Left colon (tissue), 2 donors: Measurements from ENCODE around the gene SFTA2. TPM values are rescaled to one million over a fixed set of nuclear protein-coding genes. Genes with fewer than 3 reads are reported as not detected.
"Not testable (repeated sequence)": the region's sequence is repeated elsewhere in the genome, so short reads cannot be mapped to it uniquely, and the experiment has no call there.

Source experiments
- ATAC-seq: fragments of 200-7000 bp; cut with Tn5 transposase; one replicate; pipeline ENCODE4 v1.9.1; 2020; ENCODE audit warnings: mild to moderate bottlenecking, moderate library complexity
- DNase-seq, 2 donors: peaks; one replicate each; pipeline ENCODE4 v3.0.0-alpha.2; 2020
- intact Hi-C, 2 donors: fragments of 100-400 bp; cut with DNase I in 1 of 2; cut with micrococcal nuclease in 1 of 2; formaldehyde crosslinking; loops; one replicate each; pipeline versions ENCODE4 v1.11.2 to v1.14.0; 2022; cut with DNase I, micrococcal nuclease
- total RNA-seq, 2 donors: library from RNA; stranded (reverse); fragmentation: NEBNext Ultra II Directional; extraction: Animal tissue kit (Norgen Biotek cat#: 25700); gene quantifications; one replicate each; pipeline ENCODE4 v1.2.1, GENCODE V29; 2021
- donor health status: DM: no; HTN: no; CAD: no.
- donor health status: DM: yes; HTN: yes; CAD: no.

The SFTA2 gene
- total RNA-seq, 2 donors from 2014 or later: not detected

DNA sequence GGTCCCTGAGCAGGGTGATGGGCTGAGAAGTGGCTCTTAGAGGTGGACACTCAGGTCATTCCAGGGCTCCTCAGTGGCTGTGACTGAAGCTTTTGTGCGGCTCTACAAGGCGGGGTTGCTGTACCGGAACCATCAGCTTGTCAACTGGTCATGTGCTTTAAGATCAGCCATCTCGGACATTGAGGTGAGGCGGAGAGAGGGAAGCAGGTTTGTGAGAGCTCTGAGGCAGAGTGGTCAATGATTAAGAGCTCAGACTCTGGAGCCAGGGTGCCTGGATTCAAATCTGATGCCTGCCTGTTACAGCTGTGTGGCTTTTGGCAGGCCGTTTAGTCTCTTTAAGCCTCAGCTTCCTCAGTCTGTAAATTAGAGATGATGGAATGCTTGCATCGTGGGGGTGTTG lies 14.9 kb downstream of the SFTA2 start:
- DNase-seq (no peak), ATAC-seq (no peak)
- intact Hi-C loops: loop anchor here in 1 of 2 donors (5.0 kb wide), 1 partner anchor 155 kb away; no protein-coding TSS in a partner anchor

DNA sequence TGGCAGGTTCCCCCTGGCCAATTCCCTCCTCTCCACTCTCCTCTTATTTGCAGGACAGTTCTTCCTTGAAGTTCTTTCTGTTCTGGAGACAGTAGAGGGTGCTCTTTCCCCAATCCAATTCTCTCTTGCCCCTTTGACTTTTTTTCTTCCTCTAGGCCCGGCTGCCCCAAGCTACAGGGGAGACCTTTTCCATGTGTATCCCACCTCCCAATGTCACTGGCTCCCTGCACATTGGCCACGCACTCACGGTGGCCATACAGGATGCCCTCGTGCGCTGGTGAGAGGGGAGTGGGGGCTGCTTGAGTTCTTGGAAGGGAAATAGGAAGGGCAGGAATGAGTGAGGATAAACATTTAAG lies 16.4 kb downstream of the SFTA2 start:
- intact Hi-C loops: loop anchor here in 1 of 2 donors (5.0 kb wide), 1 partner anchor 157 kb away; no protein-coding TSS in a partner anchor
- peak; percentile 30 for ATAC-seq
- DNase-seq: peak in 1 of 2 donors; percentile 13

DNA sequence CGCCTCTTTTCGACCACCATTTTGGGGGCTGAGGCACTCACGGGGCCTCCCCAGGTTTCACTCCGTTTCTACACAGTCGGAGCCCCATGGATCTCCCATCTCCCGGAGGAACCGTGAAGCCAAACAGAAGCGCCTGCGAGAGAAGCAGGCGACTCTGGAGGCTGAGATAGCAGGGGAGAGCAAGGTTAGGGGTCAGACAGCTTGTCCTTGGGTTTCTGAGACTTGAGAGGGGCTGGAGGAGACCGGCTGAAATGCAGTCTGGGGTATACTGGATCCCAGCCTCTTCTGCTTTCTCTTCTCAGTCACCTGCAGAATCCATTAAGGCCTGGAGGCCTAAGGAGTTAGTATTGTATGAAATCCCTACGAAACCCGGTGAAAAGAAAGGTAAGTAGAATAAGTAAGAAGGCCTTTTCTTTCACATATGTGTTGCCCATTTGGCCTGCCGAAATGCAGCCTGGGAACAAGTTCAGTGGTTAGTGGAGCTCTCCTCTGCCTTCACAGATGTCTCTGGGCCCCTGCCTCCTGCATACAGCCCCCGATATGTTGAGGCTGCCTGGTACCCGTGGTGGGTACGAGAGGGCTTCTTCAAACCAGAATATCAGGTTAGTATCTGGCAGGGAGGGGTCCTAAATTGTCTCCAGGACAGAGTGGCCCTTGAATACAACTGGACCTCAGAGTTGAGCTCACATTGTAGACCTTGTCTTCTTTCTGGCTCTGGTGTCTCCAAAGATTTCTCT lies 16.9 kb downstream of the SFTA2 start:
- intact Hi-C loops: loop anchor here in 1 of 2 donors (5.0 kb wide), 1 partner anchor 157 kb away; no protein-coding TSS in a partner anchor
- DNase-seq: peak in 1 of 2 donors; percentile 28
- ATAC-seq: no peak

DNA sequence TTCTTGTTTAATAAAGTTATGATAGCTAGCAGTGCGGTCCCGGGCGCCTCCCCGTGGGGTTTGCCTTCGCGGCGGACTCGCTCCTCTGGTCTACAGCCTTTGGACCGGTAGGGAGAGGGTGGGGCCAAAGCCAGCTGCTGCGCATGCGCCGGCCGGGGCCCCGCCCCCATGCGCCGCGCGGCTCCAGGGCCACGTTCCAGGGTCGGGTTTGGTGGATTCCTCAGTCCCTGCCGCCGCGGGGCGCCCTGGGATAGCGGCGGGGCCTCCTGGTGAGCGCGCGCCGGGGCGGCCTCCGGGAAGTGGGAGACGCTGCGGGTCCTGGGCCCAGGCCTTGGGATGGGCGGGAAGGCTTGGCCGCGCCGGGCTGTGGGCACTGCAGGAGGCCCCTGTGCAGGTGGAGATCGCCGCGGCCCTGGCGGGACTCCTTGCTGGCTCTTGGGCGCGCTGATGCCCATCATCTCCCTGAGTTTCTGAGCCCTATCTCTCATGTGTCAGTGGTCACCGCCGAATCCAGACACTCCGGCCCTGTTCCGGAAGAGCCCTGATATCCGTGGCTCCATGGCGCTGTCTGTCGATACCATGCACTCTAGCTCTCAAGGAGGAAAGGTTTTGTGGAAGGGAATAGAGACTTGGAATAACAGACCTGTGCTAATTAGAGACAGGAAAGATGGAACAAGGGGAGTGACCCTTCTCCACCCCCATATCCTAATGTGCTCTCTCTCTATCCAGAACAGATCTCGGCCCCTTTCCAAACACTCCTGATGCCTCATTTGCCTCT lies 17.7 kb downstream of the SFTA2 start, which contains the start of gene VARS2:
Gene VARS2, plus strand, starts transcription at position 163 of the 778 bp plus-strand sequence. Its CDS starts 599 bp downstream, at position 762.
- peak; percentile 92 for ATAC-seq
- intact Hi-C loops: no loop called here

DNA sequence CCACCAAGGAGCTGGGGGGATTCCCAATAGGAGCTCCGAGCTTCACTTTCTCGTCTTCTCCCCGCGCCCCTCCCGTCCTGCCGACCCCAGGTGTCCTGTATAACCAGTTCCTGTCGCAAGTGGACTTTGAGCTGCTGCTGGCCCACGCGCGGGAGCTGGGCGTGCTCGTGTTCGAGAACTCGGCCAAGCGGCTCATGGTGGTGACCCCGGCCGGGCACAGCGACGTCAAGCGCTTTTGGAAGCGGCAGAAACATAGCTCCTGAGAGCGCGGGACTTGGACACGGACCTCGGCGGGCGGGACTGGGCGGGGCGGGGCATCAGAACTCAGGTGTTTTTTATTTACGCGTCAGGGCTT lies 18.3 kb downstream of the SFTA2 start:
- ATAC-seq: no peak
- DNase-seq: no peak
- intact Hi-C loops: no loop called here

More for the DNA sequence above, 17.7 kb downstream of the SFTA2 start, which contains the start of gene VARS2:
- DNase-seq: peak; percentile 95

DNA sequence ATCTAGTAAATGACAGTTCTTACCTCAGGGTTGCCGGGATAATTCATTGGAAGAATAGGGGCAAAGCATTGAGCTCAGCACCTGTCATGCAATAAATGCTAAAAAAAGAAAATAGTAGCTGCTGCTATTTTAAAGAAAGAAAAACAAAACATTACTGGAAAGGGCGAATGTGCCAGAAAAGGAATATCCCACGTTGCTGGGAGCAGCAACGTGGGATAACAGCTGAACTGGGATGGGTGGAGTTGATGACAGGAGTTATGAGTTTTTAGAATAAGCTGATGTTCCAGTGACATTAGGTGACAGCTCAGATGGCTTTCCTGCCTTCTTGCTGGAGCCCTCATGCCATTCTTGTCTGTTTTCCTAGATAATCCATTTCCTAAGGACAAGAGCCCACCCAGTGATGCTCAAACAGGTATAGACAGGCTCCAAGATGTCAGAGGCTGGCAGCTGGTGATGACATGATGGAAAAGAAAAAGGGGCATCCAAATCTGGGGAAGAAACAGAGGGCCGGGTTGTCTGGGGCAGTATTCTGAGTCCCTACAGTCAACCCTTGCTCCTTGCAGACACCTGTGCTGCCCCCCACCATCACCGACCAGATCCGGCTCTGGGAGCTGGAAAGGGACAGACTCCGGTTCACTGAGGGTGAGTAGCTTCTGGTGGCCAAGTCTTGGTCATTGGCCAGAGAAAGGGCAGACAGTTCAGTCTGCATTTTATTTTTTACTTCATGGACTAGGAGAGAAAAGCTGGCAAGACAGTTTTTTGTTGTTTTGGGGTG lies 19.0 kb downstream of the SFTA2 start:
- DNase-seq: no peak
- intact Hi-C loops: no loop called here
- no peak for ATAC-seq

DNA sequence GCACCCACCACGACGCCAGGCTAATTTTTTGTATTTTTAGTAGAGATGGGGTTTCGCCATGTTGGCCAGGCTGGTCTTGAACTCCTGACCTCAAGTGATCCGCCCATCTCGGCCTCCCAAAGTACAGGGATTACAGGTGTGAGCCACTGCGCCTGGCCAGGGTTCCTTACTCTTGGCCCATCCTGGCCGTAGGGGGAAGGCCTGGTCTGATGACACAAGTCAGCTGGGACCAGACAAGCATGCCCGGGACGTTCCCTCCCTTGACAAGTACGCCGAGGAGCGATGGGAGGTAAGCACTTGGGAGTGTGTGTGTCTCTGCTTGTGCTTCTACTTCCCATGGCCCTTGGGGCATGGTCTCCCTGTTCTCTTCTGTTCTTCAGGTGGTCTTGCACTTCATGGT lies 21.5 kb downstream of the SFTA2 start:
- DNase-seq, intact Hi-C loops, ATAC-seq: not testable (repeated sequence)

DNA sequence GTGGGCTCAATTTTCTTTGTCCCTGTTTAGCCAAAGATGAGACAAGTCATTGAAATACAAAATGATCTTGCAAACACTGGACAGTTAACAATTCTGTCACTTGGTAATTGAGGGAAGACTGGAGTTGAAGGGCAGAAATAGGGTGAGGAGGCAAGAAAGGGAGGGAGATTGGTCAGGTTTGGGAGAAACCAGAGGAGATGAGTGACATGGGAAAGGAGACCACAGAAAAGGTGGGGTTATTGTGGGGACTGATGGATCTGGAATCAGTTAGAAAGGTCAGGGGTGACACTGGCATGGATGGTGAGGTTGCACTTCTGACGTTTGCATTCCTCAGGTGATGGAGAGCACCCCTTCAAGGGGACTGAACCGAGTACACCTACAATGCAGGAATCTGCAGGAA lies 23.3 kb downstream of the SFTA2 start:
- DNase-seq: no peak
- no peak for ATAC-seq
- intact Hi-C loops: no loop called here

DNA sequence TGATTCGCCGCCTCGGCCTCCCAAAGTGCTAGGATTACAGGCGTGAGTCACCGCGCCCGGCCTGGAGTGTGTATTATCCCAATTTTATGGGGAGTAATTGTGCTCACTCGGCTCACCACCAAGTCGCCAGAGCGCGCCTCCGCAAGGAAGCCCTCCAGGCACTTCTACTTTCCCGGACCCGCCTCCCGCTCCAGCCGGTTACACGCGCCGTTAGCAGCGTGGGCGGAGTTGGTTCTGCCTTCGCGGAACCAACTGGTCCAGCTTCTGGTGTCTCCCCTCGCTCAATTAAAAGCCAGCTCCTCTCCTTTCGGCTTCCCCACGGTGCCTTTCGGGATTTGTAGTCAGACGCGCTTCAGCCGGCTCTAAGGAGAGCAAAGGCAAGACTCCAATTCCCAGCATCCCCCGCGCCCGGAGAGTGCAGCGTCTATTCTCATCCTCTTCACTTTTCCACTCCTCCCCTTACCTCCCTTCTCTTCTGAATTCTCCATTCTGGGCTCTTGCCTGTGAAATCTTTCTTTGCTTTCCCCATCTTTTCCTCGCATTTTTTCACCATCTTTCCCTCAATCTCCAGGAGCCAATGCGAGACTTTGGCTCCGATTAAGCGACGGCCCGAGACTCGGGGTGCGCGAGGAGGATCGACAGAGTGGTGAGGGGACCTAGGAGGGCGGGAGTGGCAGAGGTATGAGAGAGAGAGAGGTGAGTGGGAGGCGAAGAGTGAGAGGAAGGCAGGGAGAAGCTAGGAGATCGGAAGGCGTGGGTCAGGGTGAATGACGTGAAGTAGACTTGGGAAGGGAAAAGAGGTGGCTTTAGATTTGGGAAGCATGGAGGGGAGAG lies 24.0 kb downstream of the SFTA2 start, which contains the start of gene GTF2H4:
Gene GTF2H4, plus strand, starts transcription at position 450 of the 834 bp plus-strand sequence.
- DNase-seq: peak; percentile 97 to 98
- ATAC-seq: peak; percentile 92
- intact Hi-C loops: no loop called here

DNA sequence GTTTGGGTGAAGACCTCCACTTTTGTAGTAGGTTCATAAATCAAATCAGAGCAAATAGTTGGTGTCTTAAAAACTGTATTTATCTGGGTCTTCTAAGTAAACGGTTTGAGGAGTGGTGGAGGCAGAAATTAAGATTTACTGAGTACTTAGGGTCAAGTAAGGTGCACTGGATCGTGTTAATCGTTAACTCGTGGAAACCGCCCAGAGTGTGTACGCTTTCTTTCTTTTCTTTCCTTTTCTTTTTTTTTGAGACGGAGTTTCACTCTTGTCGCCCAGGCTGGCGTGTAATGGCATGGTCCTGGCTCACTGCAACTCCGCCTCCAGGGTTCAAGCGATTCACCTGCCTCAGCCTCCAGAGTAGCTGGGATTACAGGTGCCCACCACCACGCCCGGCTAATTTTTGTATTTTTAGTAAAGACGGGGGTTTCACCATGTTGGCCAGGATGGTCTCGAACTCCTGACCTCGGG lies 24.6 kb downstream of the SFTA2 start:
- DNase-seq: peak; percentile 42 to 50
- intact Hi-C loops: not testable (repeated sequence)
- ATAC-seq: peak; percentile 65

DNA sequence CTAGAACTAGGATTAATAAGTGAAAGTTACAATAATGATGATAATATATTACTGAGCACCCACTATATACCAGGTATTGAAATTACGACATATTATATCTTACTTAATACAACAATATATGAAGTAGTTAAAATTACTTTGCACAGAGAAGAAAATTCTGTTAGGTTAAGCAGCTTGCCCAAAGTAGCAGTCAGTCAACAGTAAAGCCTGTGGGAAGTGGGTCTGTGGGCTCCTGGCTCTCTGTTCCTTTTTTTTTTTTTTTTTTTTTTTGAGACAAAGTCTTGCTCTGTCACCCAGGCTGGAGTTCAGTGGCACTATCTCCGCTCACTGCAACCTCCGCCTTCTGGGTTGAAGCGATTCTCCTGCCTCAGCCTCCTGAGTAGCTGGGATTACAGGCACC lies 28.7 kb downstream of the SFTA2 start:
- ATAC-seq: no peak
- intact Hi-C loops: no loop called here
- no peak for DNase-seq

DNA sequence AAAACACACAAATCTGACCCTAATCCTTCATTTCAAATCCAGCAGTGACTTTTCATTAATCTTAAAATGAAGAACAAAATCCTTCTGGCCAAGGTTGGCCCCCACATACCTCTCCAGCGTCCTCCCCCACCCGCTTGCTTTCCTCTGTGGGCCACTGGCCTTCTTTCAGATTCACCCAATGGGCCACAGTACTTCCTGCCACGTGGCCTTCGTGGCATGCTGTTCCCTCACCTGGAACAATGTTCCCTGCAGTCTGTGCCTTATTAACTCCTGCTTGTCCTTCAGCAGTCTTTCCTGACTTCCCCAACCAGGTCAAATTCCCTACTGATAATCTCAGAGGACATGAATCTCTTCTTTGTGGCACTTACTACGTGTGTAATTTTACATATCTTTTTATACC lies 29.3 kb downstream of the SFTA2 start:
- no peak for DNase-seq
- intact Hi-C loops: no loop called here
- ATAC-seq: no peak

DNA sequence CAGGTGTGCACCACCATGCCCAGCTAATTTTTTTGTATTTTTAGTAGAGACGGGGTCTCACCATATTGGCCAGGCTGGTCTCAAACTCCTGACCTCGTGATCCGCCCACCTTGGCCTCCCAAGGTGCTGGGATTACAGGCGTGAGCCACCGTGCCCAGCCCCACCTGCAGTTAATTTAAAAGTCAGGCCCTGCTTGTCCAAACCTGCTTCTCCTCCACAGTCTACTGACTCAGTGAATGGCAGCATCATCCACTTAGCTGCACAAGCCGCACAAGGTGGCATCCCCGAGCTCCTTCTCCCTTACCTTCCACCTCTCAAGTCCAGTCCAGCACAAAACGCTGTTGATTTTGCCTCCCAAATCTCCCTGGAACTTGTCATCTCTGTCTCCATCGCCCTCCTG lies 29.8 kb downstream of the SFTA2 start:
- intact Hi-C loops: not testable (repeated sequence)

DNA sequence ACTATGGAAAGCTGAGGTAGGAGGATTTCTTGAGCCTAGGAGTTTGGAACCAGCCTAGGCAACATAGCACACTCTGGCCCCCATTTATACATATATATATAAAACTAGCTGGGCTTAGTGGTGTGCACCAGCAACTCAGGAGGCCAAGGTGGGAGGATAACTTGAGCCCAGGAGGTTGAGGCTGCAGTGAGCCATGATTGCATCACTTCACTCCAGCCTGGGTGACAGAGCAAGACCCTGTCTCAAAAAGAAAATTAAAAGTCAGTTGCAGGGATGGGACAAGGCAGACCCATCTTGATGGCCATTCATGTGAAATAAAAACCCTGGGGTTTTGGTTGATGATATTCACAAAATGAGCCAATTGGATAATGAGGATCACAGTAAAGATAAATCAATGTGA lies 30.5 kb downstream of the SFTA2 start:
- DNase-seq (no peak), ATAC-seq (peak; percentile 9)
- intact Hi-C loops: no loop called here

More for the DNA sequence above, 29.8 kb downstream of the SFTA2 start:
- not testable (repeated sequence) for DNase-seq, ATAC-seq

DNA sequence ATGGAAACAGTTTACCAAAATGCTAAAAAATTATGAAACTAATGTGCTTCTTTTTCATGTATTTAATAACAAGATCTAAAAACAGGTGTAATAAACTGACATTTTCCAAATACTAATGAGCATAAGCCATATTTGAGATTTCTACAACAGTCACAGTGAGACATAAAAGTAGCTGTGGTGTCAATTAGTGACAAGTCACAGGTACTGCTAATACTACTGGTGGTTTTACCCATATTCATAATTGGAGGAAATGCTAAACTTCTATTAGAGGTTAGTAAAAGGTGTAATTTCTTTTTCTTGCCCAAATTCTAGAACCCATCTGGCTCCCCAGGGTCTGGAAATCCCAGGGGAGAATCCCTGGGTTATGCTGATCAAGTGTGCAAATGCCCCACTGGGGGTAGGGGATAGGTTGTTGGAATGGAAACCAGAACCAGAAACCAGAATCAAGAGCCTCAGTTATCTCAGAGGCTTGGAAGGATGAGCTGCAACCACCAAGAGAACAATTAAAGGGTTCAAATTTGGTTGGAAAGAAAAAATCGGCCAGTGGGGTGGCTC lies 31.0 kb downstream of the SFTA2 start:
- intact Hi-C loops: no loop called here
- ATAC-seq (peak; percentile 6), DNase-seq (no peak)

DNA sequence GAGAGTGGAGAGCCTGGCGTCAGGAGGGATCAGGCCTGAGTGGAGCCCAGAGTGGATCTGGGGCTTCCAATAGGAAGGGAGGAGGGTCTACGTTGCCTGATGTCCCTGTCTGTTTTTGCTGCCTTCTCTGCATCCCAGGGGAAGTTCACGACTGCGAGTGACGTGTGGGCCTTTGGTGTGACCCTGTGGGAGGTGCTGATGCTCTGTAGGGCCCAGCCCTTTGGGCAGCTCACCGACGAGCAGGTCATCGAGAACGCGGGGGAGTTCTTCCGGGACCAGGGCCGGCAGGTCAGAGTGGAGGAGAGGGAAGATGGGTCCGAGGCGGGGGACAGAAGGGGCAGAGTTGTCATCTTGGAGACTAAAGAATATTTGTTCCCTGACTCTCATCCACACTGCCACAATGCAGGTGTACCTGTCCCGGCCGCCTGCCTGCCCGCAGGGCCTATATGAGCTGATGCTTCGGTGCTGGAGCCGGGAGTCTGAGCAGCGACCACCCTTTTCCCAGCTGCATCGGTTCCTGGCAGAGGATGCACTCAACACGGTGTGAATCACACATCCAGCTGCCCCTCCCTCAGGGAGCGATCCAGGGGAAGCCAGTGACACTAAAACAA lies 33.1 kb downstream of the SFTA2 start:
- DNase-seq (no peak), ATAC-seq (peak; percentile 2)
- intact Hi-C loops: no loop called here

DNA sequence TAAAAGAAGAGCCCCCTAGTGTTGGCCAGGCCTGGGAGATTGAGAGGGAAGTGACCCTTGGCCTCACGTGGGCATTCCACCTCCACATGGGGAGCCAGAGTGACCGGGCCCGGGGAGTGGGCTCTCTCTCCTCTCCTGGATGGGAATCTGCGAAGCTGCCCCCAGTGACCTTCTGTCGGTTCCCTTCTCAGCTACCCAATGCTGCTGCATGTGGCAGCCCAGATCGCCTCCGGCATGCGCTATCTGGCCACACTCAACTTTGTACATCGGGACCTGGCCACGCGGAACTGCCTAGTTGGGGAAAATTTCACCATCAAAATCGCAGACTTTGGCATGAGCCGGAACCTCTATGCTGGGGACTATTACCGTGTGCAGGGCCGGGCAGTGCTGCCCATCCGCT lies 34.1 kb downstream of the SFTA2 start:
- intact Hi-C loops: no loop called here
- no peak for DNase-seq

More for the DNA sequence above, 34.1 kb downstream of the SFTA2 start:
- no peak for ATAC-seq
